Measurements from ENCODE around the gene LHX5. TPM values are rescaled to one million over a fixed set of nuclear protein-coding genes. Genes with fewer than 3 reads are reported as not detected.
A peak's percentile ranks its signal among the peaks of the same experiment; 100 is the strongest.

The LHX5 gene
- total RNA-seq, 5 donors from 2014 or later (not counting 1 experiment from before 2014, with no cell fraction given): not detected

GRCh38 chr12:113422030-113422885 is 49.4 kb downstream of the LHX5 start, which contains the start of gene SDSL:
Gene SDSL (plus strand): TSS chr12:113422380. CDS start chr12:113427983, 5,603 bp downstream.
- ChIA-PET CTCF (no interaction called here), POLR2A (no interaction called here)
- WGBS (ENCODE audit: insufficient coverage): 23% methylated on average over 9 of the region's 13 CpGs
- no peak within 1 kb of the TSS for H3K27ac Mint-ChIP-seq
- Histone ChIP-seq H3K36me3 (ENCODE audit: control insufficient read depth in 2 of 2, extremely low read depth in 1 of 2, insufficient read depth in 1 of 2, low read length in 1 of 2) (no peaks in the 10 kb centered on the region), H3K4me3 (ENCODE audit: control insufficient read depth in 1 of 2, extremely low read depth in 1 of 2, low read length in 1 of 2) (no peak within 1 kb of the TSS), H3K9me3 (no peaks in the 10 kb centered on the region), H3K27ac (ENCODE audit: low read length) (no peak within 1 kb of the TSS), H3K27me3 (replicated peaks in 1 of 2; ENCODE audit: control insufficient read depth in 2 of 2, extremely low read depth in 1 of 2, insufficient read depth in 2 of 2, low read length in 1 of 2) (peaks cover 0 to 35% of the 10 kb centered on the region in 2 experiments), H3K4me1 (ENCODE audit: control insufficient read depth in 1 of 2, extremely low read depth in 1 of 2, insufficient read depth in 2 of 2, low read length in 2 of 2) (peaks cover 0 to 3% of the 10 kb centered on the region in 2 experiments)
- peaks cover 0 to 4% (median 0%) of the 10 kb centered on the region in 3 donors for H3K4me1 Mint-ChIP-seq
- ATAC-seq (replicated peaks in 1 of 4) (peak in 2 of 4 experiments; percentile 13 to 43), DNase-seq (peak in 1 of 35 experiments; percentile 29)
- H3K9me3 Mint-ChIP-seq: no peaks in the 10 kb centered on the region
- no peaks in the 10 kb centered on the region for H3K36me3 Mint-ChIP-seq
- peaks cover 0 to 24% of the 10 kb centered on the region in 2 donors for H3K27me3 Mint-ChIP-seq
- no peak within 1 kb of the TSS for H3K4me3 Mint-ChIP-seq

DNA sequence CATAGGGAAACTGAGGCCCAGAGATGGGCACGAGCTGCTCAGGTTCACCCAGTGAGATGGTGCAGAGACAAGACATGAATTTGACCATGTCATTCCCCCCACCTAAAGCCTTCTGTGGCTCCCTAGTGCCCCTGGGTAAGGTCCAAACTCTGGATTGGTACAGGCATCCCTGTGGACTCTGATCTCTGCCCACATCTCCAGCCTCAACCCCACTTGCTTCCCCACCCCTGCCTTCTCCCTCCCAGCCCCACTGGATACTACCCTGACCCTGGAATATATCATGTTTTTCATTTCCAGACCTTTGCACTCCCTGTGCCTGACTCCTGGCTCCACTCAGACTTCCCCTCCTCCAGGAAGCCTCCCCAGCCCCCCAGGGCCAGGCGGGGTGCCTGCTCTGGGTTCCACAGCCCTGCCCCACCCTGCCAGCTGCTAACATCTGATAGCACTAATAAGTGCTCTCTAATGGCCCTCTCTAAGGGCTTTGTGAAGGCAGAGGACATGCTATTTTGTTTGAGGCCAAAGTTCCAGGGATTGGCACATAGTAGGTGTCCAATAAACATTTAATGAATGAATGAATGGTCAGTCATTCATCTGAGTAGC is 50.6 kb downstream of the LHX5 start:
- no peak overlapping the region for H3K4me3 Mint-ChIP-seq
- ChIA-PET CTCF (no interaction called here), POLR2A (no interaction called here)
- Histone ChIP-seq H3K9me3 (no peaks in the 10 kb centered on the region), H3K36me3 (ENCODE audit: control insufficient read depth in 2 of 2, extremely low read depth in 1 of 2, insufficient read depth in 1 of 2, low read length in 1 of 2) (no peaks in the 10 kb centered on the region), H3K4me1 (ENCODE audit: control insufficient read depth in 1 of 2, extremely low read depth in 1 of 2, insufficient read depth in 2 of 2, low read length in 2 of 2) (peaks cover 0 to 3% of the 10 kb centered on the region in 2 experiments), H3K27me3 (replicated peaks in 1 of 2; ENCODE audit: control insufficient read depth in 2 of 2, extremely low read depth in 1 of 2, insufficient read depth in 2 of 2, low read length in 1 of 2) (peaks cover 0 to 32% of the 10 kb centered on the region in 2 experiments), H3K27ac (ENCODE audit: low read length) (no peak overlapping the region), H3K4me3 (ENCODE audit: control insufficient read depth in 1 of 2, extremely low read depth in 1 of 2, low read length in 1 of 2) (no peak overlapping the region)
- no peaks in the 10 kb centered on the region for H3K9me3 Mint-ChIP-seq
- peaks cover 0 to 20% of the 10 kb centered on the region in 2 donors for H3K27me3 Mint-ChIP-seq
- no peaks in the 10 kb centered on the region for H3K36me3 Mint-ChIP-seq
- H3K4me1 Mint-ChIP-seq: peaks cover 0 to 4% (median 0%) of the 10 kb centered on the region in 3 donors
- DNase-seq (no peak), ATAC-seq (replicated peaks in 1 of 4) (no peak)
- no peak overlapping the region for H3K27ac Mint-ChIP-seq
- 83% methylated on average over 2 of the region's 2 CpGs for WGBS (ENCODE audit: insufficient coverage)

DNA sequence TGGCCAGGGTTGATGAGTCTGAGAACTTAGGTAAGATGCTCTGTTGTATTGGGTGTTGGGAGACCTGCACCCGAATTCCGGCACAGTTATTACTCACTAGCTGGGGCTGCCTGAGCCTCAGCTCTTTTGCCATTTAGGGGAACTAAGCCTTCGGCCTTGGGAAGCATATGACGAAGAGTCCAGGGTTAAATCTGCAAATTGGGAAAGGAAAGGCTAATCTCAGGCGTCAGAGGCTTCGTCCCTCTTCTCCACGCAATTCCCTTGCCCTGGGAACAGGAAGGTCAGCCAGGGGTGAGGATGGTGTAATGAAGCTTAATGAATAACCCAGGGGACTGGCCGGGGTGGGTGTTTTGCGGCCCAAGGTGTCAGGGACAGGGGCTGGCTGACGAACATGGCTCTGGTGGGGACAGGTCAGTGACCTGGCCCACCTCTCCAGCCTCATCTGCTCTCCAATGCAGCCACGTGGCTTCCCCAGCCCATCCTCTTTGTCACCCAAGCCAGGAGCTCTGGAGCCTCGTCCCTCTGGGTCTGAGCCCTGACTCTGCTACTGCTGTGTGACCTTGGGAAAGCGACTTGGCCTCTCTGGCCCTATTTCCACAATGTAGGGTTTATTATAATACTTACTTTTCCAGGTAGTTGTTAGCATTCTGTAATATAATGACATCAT is 53.3 kb downstream of the LHX5 start:
- Histone ChIP-seq H3K36me3 (ENCODE audit: control insufficient read depth in 2 of 2, extremely low read depth in 1 of 2, insufficient read depth in 1 of 2, low read length in 1 of 2) (no peaks in the 10 kb centered on the region), H3K27me3 (replicated peaks in 1 of 2; ENCODE audit: control insufficient read depth in 2 of 2, extremely low read depth in 1 of 2, insufficient read depth in 2 of 2, low read length in 1 of 2) (peaks cover 0 to 45% of the 10 kb centered on the region in 2 experiments), H3K9me3 (no peaks in the 10 kb centered on the region), H3K4me1 (ENCODE audit: control insufficient read depth in 1 of 2, extremely low read depth in 1 of 2, insufficient read depth in 2 of 2, low read length in 2 of 2) (peaks cover 0 to 3% of the 10 kb centered on the region in 2 experiments), H3K27ac (ENCODE audit: low read length) (no peak overlapping the region), H3K4me3 (ENCODE audit: control insufficient read depth in 1 of 2, extremely low read depth in 1 of 2, low read length in 1 of 2) (no peak overlapping the region)
- no peak for DNase-seq
- Mint-ChIP-seq H3K27me3 (peaks cover 6 to 21% of the 10 kb centered on the region in 2 donors), H3K36me3 (no peaks in the 10 kb centered on the region), H3K4me1 (peaks cover 0 to 4% (median 0%) of the 10 kb centered on the region in 3 donors), H3K9me3 (no peaks in the 10 kb centered on the region), H3K4me3 (no peak overlapping the region), H3K27ac (no peak overlapping the region)
- ATAC-seq (replicated peaks in 1 of 4): no peak
- CTCF ChIA-PET: no interaction called here
- POLR2A ChIA-PET: no interaction called here
- 69% methylated on average over 8 of the region's 13 CpGs for WGBS (ENCODE audit: insufficient coverage)

GRCh38 chr12:113416091-113416754 is 55.4 kb downstream of the LHX5 start:
- Mint-ChIP-seq H3K27ac (no peak overlapping the region), H3K36me3 (no peaks in the 10 kb centered on the region), H3K4me1 (no peaks in the 10 kb centered on the region), H3K9me3 (no peaks in the 10 kb centered on the region), H3K4me3 (no peak overlapping the region), H3K27me3 (peaks cover 6 to 23% of the 10 kb centered on the region in 2 donors)
- H3K27me3 ChIP-seq (replicated peaks in 1 of 2; ENCODE audit: control insufficient read depth in 2 of 2, extremely low read depth in 1 of 2, insufficient read depth in 2 of 2, low read length in 1 of 2): peaks cover 0 to 44% of the 10 kb centered on the region in 2 experiments
- no peak overlapping the region for H3K27ac ChIP-seq (ENCODE audit: low read length)
- WGBS (ENCODE audit: insufficient coverage): 67% methylated on average over 1 of the region's 6 CpGs
- H3K4me1 ChIP-seq (ENCODE audit: control insufficient read depth in 1 of 2, extremely low read depth in 1 of 2, insufficient read depth in 2 of 2, low read length in 2 of 2): no peaks in the 10 kb centered on the region
- ATAC-seq (replicated peaks in 1 of 4) (no peak), DNase-seq (peak in 1 of 35 experiments; percentile 13)
- POLR2A ChIA-PET: no interaction called here
- CTCF ChIA-PET: no interaction called here
- H3K36me3 ChIP-seq (ENCODE audit: control insufficient read depth in 2 of 2, extremely low read depth in 1 of 2, insufficient read depth in 1 of 2, low read length in 1 of 2): no peaks in the 10 kb centered on the region
- no peak overlapping the region for H3K4me3 ChIP-seq (ENCODE audit: control insufficient read depth in 1 of 2, extremely low read depth in 1 of 2, low read length in 1 of 2)
- no peaks in the 10 kb centered on the region for H3K9me3 ChIP-seq

DNA sequence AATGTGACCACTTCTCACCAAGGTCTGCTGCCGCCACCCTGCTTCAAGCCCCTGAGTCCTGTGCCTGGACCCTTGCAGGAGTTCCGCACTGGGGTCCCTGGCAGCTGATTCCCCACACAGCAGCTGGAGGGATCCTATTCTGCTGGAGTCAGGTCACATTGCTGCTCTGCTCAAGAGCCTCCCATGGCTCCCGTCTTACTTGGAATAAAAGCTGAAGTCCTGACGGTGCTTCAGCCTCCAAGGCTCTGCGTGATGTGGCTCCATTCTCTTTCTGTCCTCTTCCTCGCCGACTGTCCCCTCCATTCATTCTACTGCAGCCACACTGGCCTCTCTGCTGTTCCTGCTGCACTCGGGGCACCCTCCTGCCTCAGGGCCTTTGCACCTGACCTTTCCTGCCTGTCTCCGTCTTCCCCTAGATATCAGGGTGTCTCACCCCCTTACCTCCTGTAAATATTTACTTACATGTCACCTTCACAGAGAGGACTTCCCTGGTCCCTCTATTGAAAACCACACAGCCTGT is 57.1 kb downstream of the LHX5 start:
- Mint-ChIP-seq H3K4me3 (no peak overlapping the region), H3K27me3 (peaks cover 10 to 21% of the 10 kb centered on the region in 2 donors), H3K27ac (no peak overlapping the region), H3K36me3 (no peaks in the 10 kb centered on the region), H3K4me1 (no peaks in the 10 kb centered on the region), H3K9me3 (no peaks in the 10 kb centered on the region)
- no peaks in the 10 kb centered on the region for H3K4me1 ChIP-seq (ENCODE audit: control insufficient read depth in 1 of 2, extremely low read depth in 1 of 2, insufficient read depth in 2 of 2, low read length in 2 of 2)
- H3K4me3 ChIP-seq (ENCODE audit: control insufficient read depth in 1 of 2, extremely low read depth in 1 of 2, low read length in 1 of 2): no peak overlapping the region
- ChIA-PET POLR2A (no interaction called here), CTCF (no interaction called here)
- no peak overlapping the region for H3K27ac ChIP-seq (ENCODE audit: low read length)
- H3K9me3 ChIP-seq: no peaks in the 10 kb centered on the region
- peaks cover 0 to 41% of the 10 kb centered on the region in 2 experiments for H3K27me3 ChIP-seq (replicated peaks in 1 of 2; ENCODE audit: control insufficient read depth in 2 of 2, extremely low read depth in 1 of 2, insufficient read depth in 2 of 2, low read length in 1 of 2)
- ATAC-seq (replicated peaks in 1 of 4) (no peak), DNase-seq (no peak)
- 90% methylated on average over 9 of the region's 9 CpGs for WGBS (ENCODE audit: insufficient coverage)
- no peaks in the 10 kb centered on the region for H3K36me3 ChIP-seq (ENCODE audit: control insufficient read depth in 2 of 2, extremely low read depth in 1 of 2, insufficient read depth in 1 of 2, low read length in 1 of 2)

GRCh38 chr12:113413488-113413939 is 58.2 kb downstream of the LHX5 start:
- WGBS (ENCODE audit: insufficient coverage): 71% methylated on average over 1 of the region's 11 CpGs
- Histone ChIP-seq H3K27ac (ENCODE audit: low read length) (no peak overlapping the region), H3K9me3 (no peaks in the 10 kb centered on the region), H3K4me3 (ENCODE audit: control insufficient read depth in 1 of 2, extremely low read depth in 1 of 2, low read length in 1 of 2) (no peak overlapping the region), H3K36me3 (ENCODE audit: control insufficient read depth in 2 of 2, extremely low read depth in 1 of 2, insufficient read depth in 1 of 2, low read length in 1 of 2) (no peaks in the 10 kb centered on the region), H3K27me3 (replicated peaks in 1 of 2; ENCODE audit: control insufficient read depth in 2 of 2, extremely low read depth in 1 of 2, insufficient read depth in 2 of 2, low read length in 1 of 2) (peaks cover 0 to 41% of the 10 kb centered on the region in 2 experiments), H3K4me1 (ENCODE audit: control insufficient read depth in 1 of 2, extremely low read depth in 1 of 2, insufficient read depth in 2 of 2, low read length in 2 of 2) (no peaks in the 10 kb centered on the region)
- Mint-ChIP-seq H3K4me1 (no peaks in the 10 kb centered on the region), H3K4me3 (no peak overlapping the region), H3K9me3 (no peaks in the 10 kb centered on the region), H3K27ac (no peak overlapping the region), H3K27me3 (peaks cover 10 to 18% of the 10 kb centered on the region in 2 donors), H3K36me3 (no peaks in the 10 kb centered on the region)
- ChIA-PET CTCF (interaction anchor here in 1 of 2 donors (0.7 kb wide), 1 partner anchor 418 kb away, joined by 9 read pairs; no protein-coding TSS in a partner anchor), POLR2A (no interaction called here)
- DNase-seq (no peak), ATAC-seq (replicated peaks in 1 of 4) (no peak)
